PC-9 (cell line): ENCODE measurements around the gene RHOC.

Experiments used
- CTCF ChIP-seq: fragments of 200-600 bp; sonication (generic); conservative IDR thresholded peaks from 2 replicates; pipeline ENCODE4 v1.6.1; 2017; ENCODE audit warnings: mixed run types, antibody characterized with exemption, mild to moderate bottlenecking, moderate library complexity
- EZH2 ChIP-seq: fragments of 200-600 bp; sonication (generic); IDR thresholded peaks from 2 replicates; pipeline ENCODE4 v1.8.0; 2017; ENCODE audit warnings: antibody characterized with exemption, low read depth

- TF ChIP-seq CTCF, result no peak
- no peak for TF ChIP-seq EZH2
These were observed 30.6 kb upstream of the RHOC start for GRCh38 chr1:112737573-112737972.
